Fibroblast of the aortic adventitia (primary cell): ENCODE results near the gene ZBTB34. TPM values are rescaled to one million over a fixed set of nuclear protein-coding genes. Genes with fewer than 3 reads are reported as not detected.
"Not testable (repeated sequence)": the region's sequence is repeated elsewhere in the genome, so short reads cannot be mapped to it uniquely, and the experiment has no call there.

ENCODE experiments used
- DNase-seq: peaks from one replicate; pipeline ENCODE4 v3.0.0-alpha.2; 2010; ENCODE audit warnings: low read depth
- H3K4me3 ChIP-seq: 2 replicates; pipeline ENCODE4 v1.5.1; 2011; ENCODE audit warnings: low read depth, mild to moderate bottlenecking, control low read depth, low read length, moderate library complexity
- total RNA-seq: library from RNA; depleted of rRNA; stranded (reverse); fragments of >200 nt; gene quantifications from 2 replicates; pipeline ENCODE4 v1.2.3, GENCODE V29; 2012; ENCODE audit warnings: low replicate concordance
- TF ChIP-seq, protein P1 (sequence below): IDR thresholded peaks from 2 replicates; pipeline ENCODE4 v1.5.1; 2011; ENCODE audit warnings: mild to moderate bottlenecking, low read length, control low read depth, inconsistent platforms; ENCODE audit not compliant: insufficient read depth

The ZBTB34 gene
- total RNA-seq, 1 donor = 8.8 TPM

DNA sequence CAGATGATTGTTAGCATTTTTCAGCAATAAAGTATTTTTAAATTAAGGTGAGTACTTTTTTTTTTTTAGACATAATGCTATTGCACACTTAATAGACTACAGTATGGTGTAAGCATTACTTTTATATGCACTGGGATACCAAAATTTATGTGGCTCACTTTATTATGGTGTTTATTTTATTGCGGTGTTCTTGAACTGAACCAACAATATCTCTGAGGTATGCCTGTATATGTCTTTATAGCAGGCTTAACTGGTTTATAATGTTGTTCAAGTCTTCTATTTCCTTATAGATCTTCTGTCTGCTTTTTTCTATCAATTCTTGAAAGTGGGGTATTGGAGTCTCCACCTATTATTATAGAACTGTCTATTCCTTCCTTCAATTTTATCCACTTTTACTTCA lies 37.6 kb upstream of the ZBTB34 start:
- no peak overlapping the region for H3K4me3 ChIP-seq
- TF ChIP-seq, protein P1, sequence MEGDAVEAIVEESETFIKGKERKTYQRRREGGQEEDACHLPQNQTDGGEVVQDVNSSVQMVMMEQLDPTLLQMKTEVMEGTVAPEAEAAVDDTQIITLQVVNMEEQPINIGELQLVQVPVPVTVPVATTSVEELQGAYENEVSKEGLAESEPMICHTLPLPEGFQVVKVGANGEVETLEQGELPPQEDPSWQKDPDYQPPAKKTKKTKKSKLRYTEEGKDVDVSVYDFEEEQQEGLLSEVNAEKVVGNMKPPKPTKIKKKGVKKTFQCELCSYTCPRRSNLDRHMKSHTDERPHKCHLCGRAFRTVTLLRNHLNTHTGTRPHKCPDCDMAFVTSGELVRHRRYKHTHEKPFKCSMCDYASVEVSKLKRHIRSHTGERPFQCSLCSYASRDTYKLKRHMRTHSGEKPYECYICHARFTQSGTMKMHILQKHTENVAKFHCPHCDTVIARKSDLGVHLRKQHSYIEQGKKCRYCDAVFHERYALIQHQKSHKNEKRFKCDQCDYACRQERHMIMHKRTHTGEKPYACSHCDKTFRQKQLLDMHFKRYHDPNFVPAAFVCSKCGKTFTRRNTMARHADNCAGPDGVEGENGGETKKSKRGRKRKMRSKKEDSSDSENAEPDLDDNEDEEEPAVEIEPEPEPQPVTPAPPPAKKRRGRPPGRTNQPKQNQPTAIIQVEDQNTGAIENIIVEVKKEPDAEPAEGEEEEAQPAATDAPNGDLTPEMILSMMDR = no peak
- DNase-seq = no peak

DNA sequence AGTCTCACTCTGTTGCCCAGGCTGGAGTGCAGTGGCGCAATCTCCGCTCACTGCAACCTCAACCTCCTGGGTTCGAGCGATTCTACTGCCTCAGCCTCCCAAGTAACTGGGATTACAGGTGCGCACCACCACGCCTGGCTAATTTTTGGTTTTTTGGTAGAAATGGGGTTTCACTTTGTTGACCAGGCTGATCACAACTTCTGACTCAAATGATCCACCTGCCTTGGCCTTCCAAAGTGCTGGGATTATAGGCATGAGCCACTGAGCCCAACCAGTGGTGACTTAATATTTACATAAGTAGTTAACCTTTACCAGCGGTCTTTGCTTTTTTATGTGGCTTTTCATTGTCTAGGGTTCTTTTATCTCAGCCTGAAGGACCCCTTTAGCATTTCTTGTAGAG lies 36.4 kb upstream of the ZBTB34 start:
- DNase-seq, H3K4me3 ChIP-seq: not testable (repeated sequence)

DNA sequence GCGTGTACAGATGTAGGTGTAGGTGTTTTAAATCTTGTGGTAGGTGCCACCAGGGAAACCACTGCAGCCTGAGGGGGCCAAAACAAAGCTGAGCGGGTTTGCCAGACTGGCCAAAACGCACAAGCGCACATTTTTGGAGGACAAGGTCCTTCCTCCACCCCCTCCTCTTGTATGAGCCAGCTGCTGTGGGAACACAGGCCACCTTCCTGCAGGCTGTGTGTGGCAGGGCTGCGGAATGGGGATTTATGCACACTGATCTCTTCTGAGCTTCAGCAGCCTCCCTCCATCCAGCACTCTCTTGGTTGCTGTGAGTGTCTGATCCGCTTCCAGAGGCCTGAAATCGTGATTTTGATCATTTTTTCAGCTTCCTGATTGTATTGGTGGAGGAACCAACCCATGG lies 33.2 kb upstream of the ZBTB34 start:
- no peak for DNase-seq
- H3K4me3 ChIP-seq = no peak overlapping the region
- TF ChIP-seq, protein P1 = no peak

DNA sequence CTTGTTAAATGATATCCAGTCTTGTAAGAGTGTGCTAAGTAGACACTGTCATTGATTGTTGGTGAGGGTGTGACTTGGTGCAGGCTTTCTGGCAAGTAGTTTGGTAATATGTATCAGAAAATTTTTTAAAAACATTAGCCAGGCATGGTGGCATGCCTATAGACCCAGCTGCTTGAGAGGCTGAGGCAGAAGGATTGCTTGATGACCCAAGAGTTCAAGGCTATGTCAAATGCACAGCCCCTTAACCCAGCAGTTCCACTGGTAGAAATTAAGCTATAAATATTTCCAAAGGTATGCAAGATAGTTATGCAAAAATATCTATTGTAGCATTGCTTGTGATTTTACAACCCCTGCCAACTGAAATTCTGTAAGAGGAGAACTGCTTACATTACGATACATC lies 31.4 kb upstream of the ZBTB34 start:
- no peak for DNase-seq
- H3K4me3 ChIP-seq = no peak overlapping the region
- TF ChIP-seq, protein P1 = no peak

DNA sequence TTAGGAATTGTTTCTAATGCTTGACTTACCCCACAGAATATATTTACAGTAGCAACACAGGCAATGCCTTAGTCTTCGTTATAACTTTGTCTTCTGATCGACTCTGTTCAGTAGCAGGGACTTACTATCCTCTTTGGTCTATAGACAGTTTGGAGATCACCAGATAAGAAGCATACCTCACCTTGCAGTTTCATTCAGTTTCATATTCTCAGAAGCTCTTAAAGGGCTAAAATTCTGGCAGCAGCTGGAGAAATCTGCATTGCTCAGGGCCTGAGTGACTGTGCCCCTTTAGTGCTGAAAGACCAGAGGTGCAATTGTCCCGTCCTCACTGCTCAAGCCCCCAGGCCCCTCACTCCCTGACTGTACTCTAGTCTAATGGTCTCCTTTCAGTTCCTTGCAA lies 29.6 kb upstream of the ZBTB34 start:
- H3K4me3 ChIP-seq = no peak overlapping the region
- no peak for DNase-seq
- TF ChIP-seq, protein P1 = no peak

DNA sequence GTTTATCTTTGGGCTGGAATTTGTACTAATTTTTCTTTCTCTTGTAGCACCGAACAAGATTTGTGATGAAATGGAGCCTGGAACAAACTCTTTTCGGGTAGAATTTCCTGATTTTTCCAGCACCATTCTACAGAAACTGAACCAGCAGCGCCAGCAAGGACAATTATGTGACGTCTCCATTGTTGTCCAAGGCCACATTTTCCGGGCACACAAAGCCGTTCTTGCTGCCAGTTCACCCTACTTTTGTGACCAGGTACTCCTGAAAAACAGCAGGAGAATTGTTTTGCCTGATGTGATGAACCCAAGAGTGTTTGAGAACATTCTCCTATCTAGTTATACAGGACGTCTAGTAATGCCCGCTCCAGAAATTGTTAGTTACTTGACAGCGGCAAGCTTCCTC lies 28.0 kb upstream of the ZBTB34 start:
- no peak overlapping the region for H3K4me3 ChIP-seq
- DNase-seq = no peak
- TF ChIP-seq, protein P1 = no peak

DNA sequence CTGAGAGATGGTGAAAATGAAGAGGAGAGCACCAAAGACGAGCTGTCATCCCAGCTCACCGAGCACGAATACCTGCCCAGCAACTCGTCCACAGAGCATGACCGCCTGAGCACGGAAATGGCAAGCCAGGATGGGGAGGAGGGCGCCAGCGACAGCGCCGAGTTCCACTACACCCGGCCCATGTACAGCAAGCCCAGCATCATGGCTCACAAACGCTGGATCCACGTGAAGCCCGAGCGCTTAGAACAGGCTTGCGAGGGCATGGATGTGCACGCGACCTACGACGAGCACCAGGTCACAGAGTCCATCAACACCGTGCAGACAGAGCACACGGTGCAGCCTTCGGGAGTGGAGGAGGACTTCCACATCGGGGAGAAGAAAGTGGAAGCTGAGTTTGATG lies 27.4 kb upstream of the ZBTB34 start:
- TF ChIP-seq, protein P1 = no peak
- DNase-seq = no peak

More for the DNA sequence above, 27.4 kb upstream of the ZBTB34 start:
- H3K4me3 ChIP-seq = no peak overlapping the region
